GM12892 (cell line): ENCODE results near the gene ATXN2.
"Not testable (repeated sequence)": the region's sequence is repeated elsewhere in the genome, so short reads cannot be mapped to it uniquely, and the experiment has no call there.

Experiments used
- DNase-seq: peaks from one replicate; pipeline ENCODE4 v3.0.0; 2011; ENCODE audit not compliant: insufficient read length
- FAIRE-seq: peaks from 2 replicates; lab custom pipeline; 2011; peaks lifted over from hg19 to GRCh38; lab: Jason Lieb, UNC
- POLR2A ChIP-seq: IDR thresholded peaks from 2 replicates; pipeline ENCODE4 v1.6.1; 2011; ENCODE audit warnings: low read depth, low read length, control low read depth
- POLR2AphosphoS5 ChIP-seq: IDR thresholded peaks from 2 replicates; pipeline ENCODE4 v1.6.1; 2011; ENCODE audit warnings: low read depth, low read length, control low read depth
- TAF1 ChIP-seq: IDR thresholded peaks from 2 replicates; pipeline ENCODE4 v1.6.1; 2011; ENCODE audit warnings: low read depth, mild to moderate bottlenecking, control low read depth, low read length, borderline replicate concordance

ATXN2 gene

DNA sequence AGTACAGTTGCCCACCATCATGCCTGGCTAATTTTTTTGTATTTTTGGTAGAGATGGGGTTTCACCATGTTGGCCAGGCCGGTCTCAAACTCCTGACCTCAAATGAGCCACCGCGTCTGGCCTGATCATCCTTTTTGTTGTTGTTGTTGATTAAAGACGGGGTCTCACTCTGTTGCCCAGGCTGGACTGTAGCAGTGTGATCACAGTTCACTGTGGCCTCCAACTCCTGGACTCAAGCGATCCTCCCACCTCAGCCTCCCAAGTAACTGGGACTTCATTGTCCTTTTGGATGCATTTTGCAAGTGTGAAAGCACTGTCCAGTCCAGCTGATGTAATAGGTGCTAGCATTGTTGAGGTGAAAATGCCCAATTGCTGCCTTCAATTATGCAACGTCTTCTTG lies 27.1 kb upstream of the ATXN2 start:
- DNase-seq, result no peak
- TF ChIP-seq POLR2AphosphoS5 (no peak), POLR2A (no peak), TAF1 (no peak)
- no peak for FAIRE-seq

DNA sequence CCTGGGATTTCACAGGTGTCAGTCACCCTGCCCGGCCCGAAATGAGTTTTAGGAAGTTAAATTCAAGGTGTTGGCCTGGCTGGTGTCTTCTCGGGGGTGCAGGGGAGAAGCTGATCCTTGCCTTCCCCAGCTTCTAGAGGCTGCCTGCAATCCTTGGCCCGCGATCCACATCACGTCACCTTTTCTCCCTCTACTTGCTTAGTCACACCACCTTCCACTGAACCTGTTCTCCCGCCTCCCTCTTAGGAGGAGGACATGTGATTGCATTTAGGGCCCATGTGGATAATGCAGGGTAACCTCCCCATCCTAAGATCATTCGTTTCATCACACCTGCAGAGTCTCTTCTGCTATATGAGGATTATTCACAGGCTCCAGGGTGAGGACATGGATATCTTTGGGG lies 25.4 kb upstream of the ATXN2 start:
- no peak for DNase-seq
- TF ChIP-seq POLR2AphosphoS5 (no peak), POLR2A (no peak), TAF1 (no peak)
- FAIRE-seq, result no peak

DNA sequence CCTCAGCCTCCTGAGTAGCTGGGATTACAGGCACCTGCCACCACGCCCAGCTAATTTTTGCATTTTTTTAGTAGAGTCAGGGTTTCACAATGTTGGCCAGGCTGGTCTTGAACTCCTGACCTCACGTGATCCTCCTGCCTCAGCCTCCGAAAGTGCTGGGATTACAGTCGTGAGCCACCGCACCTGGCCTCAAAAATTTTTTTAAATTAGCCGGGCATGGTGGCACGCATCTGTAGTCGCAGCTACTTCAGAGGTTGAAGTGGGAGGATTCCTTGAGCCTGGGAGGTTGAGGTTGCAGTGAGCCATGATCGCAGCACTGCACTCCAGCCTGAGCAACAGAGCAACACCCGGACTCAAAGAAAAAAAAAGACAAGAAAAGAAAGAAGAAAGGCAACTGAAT lies 18.7 kb upstream of the ATXN2 start:
- not testable (repeated sequence) for FAIRE-seq, DNase-seq

DNA sequence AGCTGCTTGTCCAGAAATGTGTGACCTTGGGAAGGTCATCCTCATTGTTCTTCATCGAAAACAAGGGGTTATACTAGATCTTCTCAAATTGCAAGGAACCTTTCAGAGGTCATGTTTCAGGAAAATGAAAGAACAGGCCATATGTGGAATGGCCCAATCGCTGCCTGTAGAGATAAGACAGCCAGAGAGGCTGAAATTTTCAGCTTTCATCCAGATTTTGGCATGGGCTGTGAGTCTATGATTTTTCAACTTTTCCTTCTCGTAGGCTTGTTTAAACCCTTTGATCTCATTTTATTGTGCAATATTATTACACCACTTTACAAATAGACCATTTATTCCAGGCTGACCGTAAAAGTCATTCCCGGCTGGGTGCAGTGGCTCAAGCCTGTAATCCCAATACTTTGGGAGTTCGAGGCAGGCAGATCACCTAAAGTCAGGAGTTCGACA lies 17.1 kb upstream of the ATXN2 start:
- TF ChIP-seq POLR2AphosphoS5, result no peak
- no peak for TF ChIP-seq POLR2A
- no peak for TF ChIP-seq TAF1
- FAIRE-seq, result no peak

DNA sequence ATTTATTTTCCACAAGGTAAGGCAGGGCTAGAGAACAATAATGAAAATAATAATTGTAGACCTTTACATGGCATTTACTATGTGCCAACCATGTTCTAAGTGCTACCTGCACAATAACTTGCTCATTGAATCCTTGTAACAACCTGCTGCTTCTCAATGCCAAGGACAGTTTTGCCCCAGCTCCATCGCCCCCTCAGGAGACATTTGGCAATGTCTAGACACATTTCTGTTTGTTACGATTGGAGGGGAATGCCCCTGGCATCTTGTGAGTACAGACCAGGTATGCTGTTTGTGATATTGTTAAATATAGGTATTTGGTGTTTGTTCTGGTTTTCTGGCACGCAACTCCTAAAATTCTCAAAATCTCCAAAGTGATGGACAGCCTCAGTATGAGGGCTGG lies 8.1 kb upstream of the ATXN2 start:
- TF ChIP-seq POLR2A (no peak), TAF1 (no peak), POLR2AphosphoS5 (no peak)
- no peak for DNase-seq
- FAIRE-seq, result no peak

More for the DNA sequence above, 17.1 kb upstream of the ATXN2 start:
- no peak for DNase-seq

DNA sequence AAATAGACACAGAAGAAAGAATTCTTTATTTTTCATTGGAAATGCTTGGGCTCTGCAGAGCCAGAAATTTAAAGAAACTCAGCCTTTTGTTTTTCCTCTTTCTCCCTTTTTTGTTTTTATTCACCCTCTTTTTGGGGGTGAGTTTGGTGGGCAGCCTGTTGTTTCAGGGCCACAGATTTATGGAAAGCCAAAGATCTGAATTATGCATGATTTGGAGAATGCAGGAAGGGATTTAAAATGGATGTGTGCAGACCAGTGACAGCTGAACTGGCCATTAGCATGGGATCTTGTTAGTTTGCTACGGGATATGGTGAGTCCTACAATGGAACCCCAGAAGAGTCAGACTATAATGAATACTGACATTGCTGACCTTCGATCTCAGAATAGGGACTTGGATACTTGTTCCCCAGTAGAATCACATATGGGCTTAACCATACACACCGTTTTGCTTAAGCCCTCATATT lies 7.7 kb upstream of the ATXN2 start:
- FAIRE-seq, result no peak
- no peak for TF ChIP-seq POLR2AphosphoS5
- no peak for DNase-seq

DNA sequence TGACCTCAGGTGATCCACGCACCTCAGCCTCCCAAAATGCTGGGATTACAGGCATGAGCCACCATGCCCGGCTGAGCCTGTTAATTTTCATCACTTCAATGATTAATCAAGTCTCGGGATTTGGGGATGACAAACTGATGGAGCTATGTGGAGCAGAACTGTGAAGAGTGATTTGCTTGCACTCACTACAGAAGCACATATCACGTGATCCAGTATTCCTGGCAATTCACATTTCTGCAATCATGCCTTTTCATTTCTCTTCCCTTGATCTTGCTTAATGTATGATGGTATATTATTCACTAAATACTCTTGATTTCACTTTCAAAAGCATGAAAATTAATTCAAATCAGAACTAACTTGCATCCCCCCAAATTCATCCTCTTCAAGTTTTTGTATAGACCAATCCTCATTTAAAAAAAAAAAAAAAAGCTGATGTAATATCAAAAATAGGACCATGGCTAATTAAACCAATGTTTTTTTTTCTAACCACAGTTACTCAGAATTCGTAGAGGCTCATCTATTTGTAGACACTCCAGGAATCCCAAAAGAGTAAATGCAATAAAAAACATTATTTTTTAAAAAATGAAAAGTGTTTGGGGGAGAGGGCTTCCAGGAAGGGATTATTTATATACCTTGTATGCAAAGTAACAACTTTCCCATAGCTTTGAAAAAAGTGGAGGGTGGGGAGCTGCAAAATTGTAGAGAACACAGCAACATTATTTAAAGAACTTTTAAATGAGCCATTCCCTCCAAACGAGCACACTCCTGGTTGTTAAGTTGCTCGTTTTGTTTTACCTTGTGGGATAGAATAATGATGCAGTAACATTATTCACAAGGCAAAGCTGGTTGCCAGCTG lies 7.0 kb upstream of the ATXN2 start:
- no peak for FAIRE-seq
- TF ChIP-seq TAF1, result no peak
- no peak for TF ChIP-seq POLR2A
- no peak for TF ChIP-seq POLR2AphosphoS5
- no peak for DNase-seq

DNA sequence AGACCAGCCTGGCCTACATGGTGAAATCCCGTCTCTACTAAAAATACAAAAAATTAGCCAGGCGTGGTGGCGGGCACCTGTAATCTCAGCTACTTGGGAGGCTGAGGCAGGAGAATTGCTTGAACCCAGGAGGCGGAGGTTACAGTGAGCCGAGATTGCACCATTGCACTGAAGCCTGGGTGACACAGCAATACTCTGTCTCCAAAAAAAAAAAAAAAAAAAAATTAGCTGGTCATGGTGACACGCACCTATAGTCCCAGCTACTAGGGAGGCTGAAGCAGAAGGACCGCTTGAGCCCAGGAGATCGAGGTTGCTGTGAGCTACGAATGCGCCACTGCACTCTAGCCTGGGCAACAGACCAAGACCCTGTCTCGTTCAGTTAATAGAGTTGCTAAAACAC lies 3.7 kb upstream of the ATXN2 start:
- not testable (repeated sequence) for DNase-seq, FAIRE-seq

DNA sequence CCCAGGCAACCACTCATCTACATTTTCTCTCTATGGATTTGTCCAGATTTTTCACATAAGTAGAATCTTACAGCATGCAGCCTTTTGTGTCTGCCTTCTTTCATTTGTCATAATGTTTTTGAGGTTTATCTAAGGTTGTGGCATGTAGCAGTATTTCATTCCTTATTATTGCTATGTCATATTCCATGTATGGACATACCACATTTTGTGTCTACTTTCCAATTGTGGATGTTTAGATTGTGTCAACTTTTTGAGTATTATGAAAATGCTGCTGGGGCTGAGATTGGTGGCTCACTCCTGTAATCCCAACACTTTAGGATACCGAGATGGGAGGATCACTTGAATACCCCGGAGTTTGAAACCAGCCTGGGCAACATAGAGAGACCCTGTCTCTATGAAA lies 3.2 kb upstream of the ATXN2 start:
- FAIRE-seq (no peak), DNase-seq (no peak)
- no peak for TF ChIP-seq POLR2AphosphoS5

DNA sequence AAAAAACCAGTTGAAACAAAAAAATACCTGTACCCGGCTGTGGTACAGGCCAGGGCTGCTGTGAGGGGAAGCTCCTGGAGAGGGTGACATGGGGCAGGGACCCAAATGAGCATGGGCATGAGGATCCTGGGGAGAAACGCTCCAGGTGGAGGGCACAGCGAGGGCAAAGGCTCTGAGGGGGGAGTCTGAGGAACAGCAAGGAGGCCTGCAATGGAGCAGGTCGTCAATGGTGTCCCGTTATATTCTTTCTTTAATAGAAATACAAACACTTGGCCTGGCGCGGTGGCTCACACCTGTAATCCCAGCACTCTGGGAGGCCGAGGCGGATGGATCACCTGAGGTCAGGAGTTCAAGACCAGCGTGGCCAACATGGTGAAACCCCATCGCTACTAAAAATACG lies 1.9 kb upstream of the ATXN2 start:
- not testable (repeated sequence) for DNase-seq, FAIRE-seq

DNA sequence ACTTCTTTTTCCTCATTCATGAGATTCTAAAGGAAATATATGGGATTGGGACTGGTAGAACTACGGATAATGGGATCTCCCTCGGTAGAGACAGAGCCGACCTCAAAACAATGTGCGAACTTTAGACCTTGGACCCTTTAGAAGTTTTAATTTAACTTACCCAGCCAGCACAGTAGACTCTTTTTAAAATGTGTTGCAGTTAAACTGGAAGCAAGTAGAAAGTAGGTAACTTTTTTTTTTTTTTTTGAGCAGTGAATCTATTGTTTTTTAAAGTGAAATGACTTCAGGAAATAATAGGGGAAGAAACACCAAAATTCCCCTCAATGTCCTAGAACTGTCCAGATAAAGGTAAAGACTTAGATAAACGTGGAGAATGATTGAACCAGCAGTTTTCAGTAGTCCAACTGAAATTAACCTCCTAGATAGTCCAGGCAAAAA lies 1.1 kb upstream of the ATXN2 start:
- no peak for TF ChIP-seq POLR2A
- FAIRE-seq (no peak), DNase-seq (no peak)

DNA sequence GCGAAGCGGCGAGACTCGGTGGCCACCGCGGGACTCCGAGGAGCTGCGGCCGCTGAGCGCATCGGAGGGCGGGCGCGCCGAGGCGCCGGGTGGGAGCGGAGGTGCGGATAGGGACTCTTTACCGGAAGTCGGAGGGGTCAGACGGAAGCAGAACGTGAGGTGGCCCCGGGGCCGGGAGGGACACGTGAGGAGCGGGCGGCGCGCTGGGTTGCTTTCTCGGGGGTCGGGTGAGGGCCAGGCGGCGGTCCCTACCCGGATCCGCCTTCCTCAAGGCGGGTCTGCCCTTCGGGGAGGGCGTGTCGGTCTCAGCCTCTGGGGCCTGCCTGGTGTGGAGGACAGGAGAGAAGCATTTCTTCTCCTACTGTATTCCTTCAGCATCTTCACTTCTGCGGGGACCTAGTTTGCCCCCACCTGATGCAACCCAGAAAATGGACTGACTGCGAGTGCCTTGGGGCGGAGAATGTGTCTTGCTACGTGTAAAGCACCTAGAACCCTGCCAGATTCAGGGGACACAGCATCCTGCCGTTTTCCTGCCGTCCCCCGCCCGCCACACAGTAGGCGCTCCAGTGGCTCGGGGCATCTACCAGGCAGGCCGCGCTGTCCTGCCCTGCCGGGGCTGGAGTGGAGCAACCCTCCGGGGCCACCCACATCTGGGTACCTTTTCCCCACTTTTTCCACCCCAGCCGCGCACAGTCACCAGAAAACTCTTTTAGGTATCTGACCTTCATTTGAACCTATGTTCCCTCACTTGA lies 514 bp upstream of the ATXN2 start:
- TF ChIP-seq POLR2A, result peak; percentile 98
- TF ChIP-seq POLR2AphosphoS5, result peak; percentile 97
- peak; percentile 85 for TF ChIP-seq TAF1
- DNase-seq (peak; percentile 89), FAIRE-seq (peak; percentile 90)
